Liver (tissue), 9 donors: ENCODE results near the gene MUC6. TPM values are rescaled to one million over a fixed set of nuclear protein-coding genes. Genes with fewer than 3 reads are reported as not detected.

Experiments
- DNase-seq: peaks from one replicate; pipeline ENCODE4 v3.0.0-alpha.2; 2017; ENCODE audit warnings: low spot score
- H3K27ac ChIP-seq, 2 donors: one replicate each; pipeline ENCODE4 v1.7.0; 2013; ENCODE audit warnings: inconsistent platforms in 2 of 2, low read length in 2 of 2, control low read depth in 1 of 2, low read depth in 1 of 2, mild to moderate bottlenecking in 1 of 2
- H3K27me3 ChIP-seq, 4 donors: one replicate each; pipeline versions ENCODE4 v1.6.1 to v1.7.0; 2013; ENCODE audit warnings: low read length in 3 of 4, inconsistent platforms in 1 of 4, mild to moderate bottlenecking in 1 of 4, moderate library complexity in 1 of 4; ENCODE audit not compliant: control insufficient read depth in 4 of 4, insufficient read depth in 4 of 4
- H3K36me3 ChIP-seq, 4 donors: one replicate each; pipeline versions ENCODE4 v1.6.1 to v1.7.0; 2013; ENCODE audit warnings: low read length in 3 of 4, mild to moderate bottlenecking in 3 of 4, low read depth in 1 of 4, moderate library complexity in 1 of 4; ENCODE audit not compliant: control insufficient read depth in 4 of 4, insufficient read depth in 3 of 4
- H3K4me1 ChIP-seq, 4 donors: one replicate each; pipeline versions ENCODE4 v1.6.1 to v1.7.0; 2013; ENCODE audit warnings: low read length in 3 of 4, mild to moderate bottlenecking in 3 of 4, moderate library complexity in 1 of 4; ENCODE audit not compliant: control insufficient read depth in 4 of 4, insufficient read depth in 4 of 4
- H3K4me3 ChIP-seq, 3 donors: one replicate each; pipeline versions ENCODE4 v1.6.1 to v1.7.0; 2013; ENCODE audit warnings: low read length in 3 of 3, control low read depth in 1 of 3, low read depth in 1 of 3, mild to moderate bottlenecking in 1 of 3
- H3K9ac ChIP-seq, 2 donors: one replicate each; pipeline ENCODE4 v1.7.0; 2013; ENCODE audit warnings: low read length in 2 of 2, mild to moderate bottlenecking in 2 of 2, moderate library complexity in 2 of 2, control low read depth in 1 of 2, low read depth in 1 of 2
- H3K9me3 ChIP-seq, 4 donors: one replicate each; pipeline versions ENCODE4 v1.6.1 to v1.7.0; 2013; ENCODE audit warnings: low read length in 3 of 4; ENCODE audit not compliant: control insufficient read depth in 4 of 4
- CTCF ChIP-seq: fragments of 150-350 bp; IDR thresholded peaks from 2 replicates; pipeline ENCODE4 v1.5.1; 2017; ENCODE audit warnings: improper control_type of control experiment, low read depth, low read length; ENCODE audit not compliant: missing input control
- FOXA1 ChIP-seq: IDR thresholded peaks from 2 replicates; pipeline ENCODE4 v1.6.1; 2016; ENCODE audit warnings: antibody characterized with exemption
- GABPA ChIP-seq, 2 donors: IDR thresholded peaks in 1 of 2; conservative IDR thresholded peaks in 1 of 2; 2 replicates each; pipeline ENCODE4 v1.6.1; 2016; ENCODE audit warnings: antibody characterized with exemption in 2 of 2, mild to moderate bottlenecking in 1 of 2, moderate library complexity in 1 of 2
- HNF4A ChIP-seq, 2 donors: conservative IDR thresholded peaks; 2 replicates each; pipeline ENCODE4 v1.6.1; 2016; ENCODE audit warnings: antibody characterized with exemption in 2 of 2, mild to moderate bottlenecking in 2 of 2
- JUND ChIP-seq, 2 donors: IDR thresholded peaks; 2 replicates each; pipeline ENCODE4 v1.6.1; 2016; ENCODE audit warnings: antibody characterized with exemption in 2 of 2
- RXRA ChIP-seq, 2 donors: IDR thresholded peaks; 2 replicates each; pipeline ENCODE4 v1.6.1; 2017 to 2018; ENCODE audit warnings: antibody characterized with exemption in 2 of 2, mild to moderate bottlenecking in 1 of 2
- SP1 ChIP-seq: IDR thresholded peaks from 2 replicates; pipeline ENCODE4 v1.6.1; 2018; ENCODE audit warnings: antibody characterized with exemption, mild to moderate bottlenecking
- ZBTB33 ChIP-seq: IDR thresholded peaks from 2 replicates; pipeline ENCODE4 v1.6.1; 2016; ENCODE audit warnings: antibody characterized with exemption
- WGBS: extraction: QIAGEN DNeasy Blood & Tissue Kit; methylation state at CpG from one replicate; pipeline ENCODE4 v1.1.7; 2013; 5-methylcytosine and 5-hydroxymethylcytosine counted together
- polyA plus RNA-seq, 2 donors: library from polyadenylated mRNA; stranded (reverse) in 1 of 2; unstranded in 1 of 2; fragments of 200-250 nt in 1 of 2; fragments of >200 nt in 1 of 2; fragmentation: Nextera tagmentation in 1 of 2; extraction: Ambion mirVana in 1 of 2; gene quantifications; one replicate each; pipeline versions ENCODE4 v1.2.1 to v1.2.3, GENCODE V29; 2013 to 2015
- total RNA-seq, 2 donors: library from RNA; depleted of rRNA; stranded (reverse); fragments of >200 nt; gene quantifications; one replicate each; pipeline ENCODE4 v1.2.3, GENCODE V29; 2014
- TF ChIP-seq, protein P1 (sequence below): IDR thresholded peaks from 2 replicates; pipeline ENCODE4 v1.6.1; 2016; ENCODE audit warnings: antibody characterized with exemption
- donor health status: healthy.
- donor health status: healthy.
- donor health status: healthy.
- donor health status: healthy.
- donor health status: healthy.

MUC6 gene
- total and polyA plus RNA-seq, 4 donors, result 0.05 to 0.54 (median 0.18) TPM

DNA sequence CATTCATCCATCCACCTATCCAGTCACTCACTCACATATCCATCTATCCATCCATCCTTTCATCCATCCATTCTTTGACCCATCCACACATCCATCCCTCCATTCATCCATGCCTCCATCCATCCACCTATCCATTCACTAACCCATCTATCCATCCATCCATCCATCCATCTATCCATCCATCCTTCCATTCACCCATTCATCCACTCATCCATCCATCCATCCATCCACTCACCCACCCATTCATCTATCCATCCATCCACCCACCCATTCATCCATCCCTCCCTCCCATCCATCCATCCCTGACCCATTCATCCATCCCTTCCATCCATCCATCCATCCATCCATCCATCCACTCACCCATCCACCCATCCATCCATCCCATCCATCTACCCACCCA, 33.2 kb upstream of the MUC6 start:
- Histone ChIP-seq H3K4me1 (peaks cover 0 to 6% (median 3%) of the 10 kb centered on the region in 4 donors), H3K4me3 (no peak overlapping the region), H3K9me3 (no peaks in the 10 kb centered on the region), H3K9ac (no peak overlapping the region), H3K36me3 (no peaks in the 10 kb centered on the region), H3K27ac (no peak overlapping the region), H3K27me3 (no peaks in the 10 kb centered on the region)
- DNase-seq, result no peak
- TF ChIP-seq, protein P1, sequence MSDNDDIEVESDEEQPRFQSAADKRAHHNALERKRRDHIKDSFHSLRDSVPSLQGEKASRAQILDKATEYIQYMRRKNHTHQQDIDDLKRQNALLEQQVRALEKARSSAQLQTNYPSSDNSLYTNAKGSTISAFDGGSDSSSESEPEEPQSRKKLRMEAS, result no peak
- TF ChIP-seq CTCF, result no peak

- no peak for TF ChIP-seq RXRA (IDR thresholded peaks at IDR 0.05)
- no peak for TF ChIP-seq ZBTB33
- Histone ChIP-seq H3K36me3 (no peaks in the 10 kb centered on the region), H3K27ac (no peak overlapping the region), H3K9ac (no peak overlapping the region), H3K27me3 (no peaks in the 10 kb centered on the region), H3K4me3 (no peak overlapping the region), H3K4me1 (peaks cover 0 to under 1% (median under 1%) of the 10 kb centered on the region in 4 donors), H3K9me3 (no peaks in the 10 kb centered on the region)
- 78% methylated on average over 8 of the region's 8 CpGs for WGBS
- no peak for DNase-seq
These were observed 31.4 kb upstream of the MUC6 start for GRCh38 chr11:1067812-1068496.

GRCh38 chr11:1064167-1064566, 27.6 kb upstream of the MUC6 start:
- WGBS, result 54% methylated on average over 3 of the region's 3 CpGs
- Histone ChIP-seq H3K9ac (no peak overlapping the region), H3K36me3 (no peaks in the 10 kb centered on the region), H3K4me1 (no peaks in the 10 kb centered on the region), H3K27ac (no peak overlapping the region), H3K27me3 (no peaks in the 10 kb centered on the region), H3K9me3 (peaks cover 2 to 3% (median 2%) of the 10 kb centered on the region in 4 donors), H3K4me3 (no peak overlapping the region)
- no peak for TF ChIP-seq SP1
- no peak for DNase-seq

DNA sequence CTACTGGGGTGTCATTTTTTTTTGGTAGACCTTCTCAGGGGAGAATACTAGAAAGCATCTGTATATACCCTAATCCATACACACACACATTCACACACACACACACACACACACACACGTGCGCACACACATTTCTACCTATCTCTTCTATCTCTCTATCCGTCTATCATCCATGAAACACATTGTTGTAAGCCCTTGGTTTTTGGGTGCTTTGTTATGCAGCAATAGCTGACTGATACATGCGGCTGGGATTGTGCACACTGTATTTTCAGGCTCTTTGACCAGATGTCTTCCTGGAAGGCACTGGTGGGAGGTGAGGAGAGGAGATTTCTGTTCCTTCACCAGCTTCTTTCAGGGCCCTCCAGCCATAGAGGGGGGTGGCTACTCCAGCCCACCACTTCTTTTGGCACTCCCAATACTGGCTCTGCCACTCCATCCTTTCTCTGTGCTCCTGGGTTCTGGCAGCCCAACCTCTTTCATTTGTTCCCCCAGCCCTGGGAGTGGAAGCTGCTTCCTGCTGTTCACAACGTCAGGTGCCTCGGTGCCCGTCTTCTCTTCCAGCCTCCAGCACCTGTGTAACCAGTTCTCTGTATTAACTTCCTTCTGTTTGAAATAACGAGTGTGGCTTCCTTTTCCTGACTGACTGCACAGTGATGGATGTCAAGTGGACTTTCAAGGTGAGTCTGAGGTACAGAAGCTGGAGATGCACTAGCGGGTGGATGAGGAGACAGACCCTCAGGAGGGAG, 25.7 kb upstream of the MUC6 start:
- Histone ChIP-seq H3K27me3 (no peaks in the 10 kb centered on the region), H3K4me1 (no peaks in the 10 kb centered on the region), H3K9me3 (peaks cover 2 to 3% (median 2%) of the 10 kb centered on the region in 4 donors), H3K36me3 (no peaks in the 10 kb centered on the region), H3K4me3 (no peak overlapping the region), H3K27ac (no peak overlapping the region), H3K9ac (no peak overlapping the region)
- WGBS, result 70% methylated on average over 9 of the region's 9 CpGs
- no peak for DNase-seq
- TF ChIP-seq JUND (IDR thresholded peaks at IDR 0.05), result no peak
- TF ChIP-seq FOXA1, result no peak
- no peak for TF ChIP-seq GABPA (IDR thresholded peaks at IDR 0.05 in 1 of 2, conservative IDR thresholded peaks at IDR 0.05 in 1 of 2)
- TF ChIP-seq SP1, result no peak
- TF ChIP-seq, protein P1, result no peak
- no peak for TF ChIP-seq HNF4A (conservative IDR thresholded peaks at IDR 0.05)
